Neural cell (in vitro differentiated cells): ENCODE measurements around the gene CNN3.

Experiments
- POLR2AphosphoS5 ChIP-seq: IDR thresholded peaks from 2 replicates; pipeline ENCODE4 v1.6.1; 2012
- RAD21 ChIP-seq: fragments of 450-650 bp; conservative IDR thresholded peaks from 2 replicates; pipeline ENCODE4 v1.6.1; 2014; ENCODE audit warnings: antibody characterized with exemption, mild to moderate bottlenecking, moderate library complexity
- TF ChIP-seq, protein P1 (sequence below): fragments of 450-650 bp; IDR thresholded peaks from 2 replicates; pipeline ENCODE4 v1.5.1; 2014; ENCODE audit warnings: antibody characterized with exemption, mild to moderate bottlenecking, moderate library complexity; ENCODE audit not compliant: poor library complexity, severe bottlenecking
- TF ChIP-seq, protein P2 (sequence below): IDR thresholded peaks from 2 replicates; pipeline ENCODE4 v1.6.1; 2012; ENCODE audit warnings: borderline replicate concordance

DNA sequence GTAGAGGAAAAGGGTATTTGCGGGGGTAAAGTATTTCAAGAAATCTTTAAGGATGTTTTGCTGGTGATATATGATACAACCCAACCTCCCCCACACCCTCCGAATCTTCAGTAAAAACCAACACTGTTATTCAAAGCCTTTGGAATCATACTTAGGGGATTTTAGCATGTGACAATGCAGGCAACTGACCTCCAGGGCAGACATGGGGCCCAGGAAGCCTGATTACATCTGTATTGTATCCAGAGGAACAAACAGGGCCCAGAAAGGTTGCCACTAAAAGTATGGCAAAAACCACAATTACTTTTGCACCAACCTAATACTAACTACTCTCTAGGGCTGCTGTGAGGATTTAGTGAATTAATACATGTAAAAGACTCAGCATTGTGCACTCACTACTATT lies 43.9 kb upstream of the CNN3 start:
- TF ChIP-seq POLR2AphosphoS5 (no peak), RAD21 (no peak)
- TF ChIP-seq, protein P1, sequence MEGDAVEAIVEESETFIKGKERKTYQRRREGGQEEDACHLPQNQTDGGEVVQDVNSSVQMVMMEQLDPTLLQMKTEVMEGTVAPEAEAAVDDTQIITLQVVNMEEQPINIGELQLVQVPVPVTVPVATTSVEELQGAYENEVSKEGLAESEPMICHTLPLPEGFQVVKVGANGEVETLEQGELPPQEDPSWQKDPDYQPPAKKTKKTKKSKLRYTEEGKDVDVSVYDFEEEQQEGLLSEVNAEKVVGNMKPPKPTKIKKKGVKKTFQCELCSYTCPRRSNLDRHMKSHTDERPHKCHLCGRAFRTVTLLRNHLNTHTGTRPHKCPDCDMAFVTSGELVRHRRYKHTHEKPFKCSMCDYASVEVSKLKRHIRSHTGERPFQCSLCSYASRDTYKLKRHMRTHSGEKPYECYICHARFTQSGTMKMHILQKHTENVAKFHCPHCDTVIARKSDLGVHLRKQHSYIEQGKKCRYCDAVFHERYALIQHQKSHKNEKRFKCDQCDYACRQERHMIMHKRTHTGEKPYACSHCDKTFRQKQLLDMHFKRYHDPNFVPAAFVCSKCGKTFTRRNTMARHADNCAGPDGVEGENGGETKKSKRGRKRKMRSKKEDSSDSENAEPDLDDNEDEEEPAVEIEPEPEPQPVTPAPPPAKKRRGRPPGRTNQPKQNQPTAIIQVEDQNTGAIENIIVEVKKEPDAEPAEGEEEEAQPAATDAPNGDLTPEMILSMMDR, result no peak
- TF ChIP-seq, protein P2, sequence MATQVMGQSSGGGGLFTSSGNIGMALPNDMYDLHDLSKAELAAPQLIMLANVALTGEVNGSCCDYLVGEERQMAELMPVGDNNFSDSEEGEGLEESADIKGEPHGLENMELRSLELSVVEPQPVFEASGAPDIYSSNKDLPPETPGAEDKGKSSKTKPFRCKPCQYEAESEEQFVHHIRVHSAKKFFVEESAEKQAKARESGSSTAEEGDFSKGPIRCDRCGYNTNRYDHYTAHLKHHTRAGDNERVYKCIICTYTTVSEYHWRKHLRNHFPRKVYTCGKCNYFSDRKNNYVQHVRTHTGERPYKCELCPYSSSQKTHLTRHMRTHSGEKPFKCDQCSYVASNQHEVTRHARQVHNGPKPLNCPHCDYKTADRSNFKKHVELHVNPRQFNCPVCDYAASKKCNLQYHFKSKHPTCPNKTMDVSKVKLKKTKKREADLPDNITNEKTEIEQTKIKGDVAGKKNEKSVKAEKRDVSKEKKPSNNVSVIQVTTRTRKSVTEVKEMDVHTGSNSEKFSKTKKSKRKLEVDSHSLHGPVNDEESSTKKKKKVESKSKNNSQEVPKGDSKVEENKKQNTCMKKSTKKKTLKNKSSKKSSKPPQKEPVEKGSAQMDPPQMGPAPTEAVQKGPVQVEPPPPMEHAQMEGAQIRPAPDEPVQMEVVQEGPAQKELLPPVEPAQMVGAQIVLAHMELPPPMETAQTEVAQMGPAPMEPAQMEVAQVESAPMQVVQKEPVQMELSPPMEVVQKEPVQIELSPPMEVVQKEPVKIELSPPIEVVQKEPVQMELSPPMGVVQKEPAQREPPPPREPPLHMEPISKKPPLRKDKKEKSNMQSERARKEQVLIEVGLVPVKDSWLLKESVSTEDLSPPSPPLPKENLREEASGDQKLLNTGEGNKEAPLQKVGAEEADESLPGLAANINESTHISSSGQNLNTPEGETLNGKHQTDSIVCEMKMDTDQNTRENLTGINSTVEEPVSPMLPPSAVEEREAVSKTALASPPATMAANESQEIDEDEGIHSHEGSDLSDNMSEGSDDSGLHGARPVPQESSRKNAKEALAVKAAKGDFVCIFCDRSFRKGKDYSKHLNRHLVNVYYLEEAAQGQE, result no peak
